OCI-LY3 (cell line): ENCODE data around the gene CACNA2D3.

Source experiments
- H2AFZ ChIP-seq: fragments of 200-600, 300-600 bp; shearing (Covaris generic); 2 replicates; pipeline ENCODE4 v1.6.0; 2014; ENCODE audit warnings: antibody characterized with exemption, low read depth, low read length
- H3K27ac ChIP-seq: fragments of 200-600, 300-600 bp; sonication (generic); 2 replicates; pipeline ENCODE4 v1.5.1; 2014; ENCODE audit warnings: mild to moderate bottlenecking, low read length, moderate library complexity, mixed read lengths
- H3K27me3 ChIP-seq: fragments of 200-600, 300-600 bp; sonication (generic); 2 replicates; pipeline ENCODE4 v1.6.1; 2014; ENCODE audit warnings: low read depth, low read length, mixed read lengths
- H3K36me3 ChIP-seq: fragments of 200-600, 300-600 bp; sonication (generic); replicated peaks from 2 replicates; pipeline ENCODE3; 2014; ENCODE audit warnings: low read depth, low read length, mixed read lengths
- H3K4me1 ChIP-seq: fragments of 300-600, 200-600 bp; sonication (generic); 2 replicates; pipeline ENCODE4 v1.6.1; 2014; ENCODE audit warnings: low read length, mixed read lengths
- H3K4me2 ChIP-seq: fragments of 200-600, 300-600 bp; sonication (generic); 2 replicates; pipeline ENCODE4 v1.6.1; 2014; ENCODE audit warnings: low read length, mixed read lengths
- H3K4me3 ChIP-seq: fragments of 300-600, 200-600 bp; sonication (generic); 2 replicates; pipeline ENCODE4 v1.5.1; 2014; ENCODE audit warnings: antibody characterized with exemption, mild to moderate bottlenecking, low read length, moderate library complexity
- H3K79me2 ChIP-seq: fragments of 300-600, 200-600 bp; shearing (Covaris generic); 2 replicates; pipeline ENCODE4 v1.6.1; 2014; ENCODE audit warnings: mild to moderate bottlenecking, low read length, mixed read lengths
- H3K9ac ChIP-seq: fragments of 300-600, 200-600 bp; shearing (Covaris generic); 2 replicates; pipeline ENCODE4 v1.6.0; 2014; ENCODE audit warnings: mild to moderate bottlenecking, low read length, moderate library complexity
- H3K9me3 ChIP-seq: fragments of 200-600, 300-600 bp; shearing (Covaris generic); 2 replicates; pipeline ENCODE4 v1.6.1; 2014; ENCODE audit warnings: low read length, mixed read lengths; ENCODE audit not compliant: insufficient read depth
- H4K20me1 ChIP-seq: fragments of 200-600, 300-600 bp; sonication (generic); 2 replicates; pipeline ENCODE4 v1.6.1; 2016; ENCODE audit warnings: low read length, mixed read lengths; ENCODE audit not compliant: insufficient read depth
- EZH2phosphoT487 ChIP-seq: fragments of 200-600 bp; shearing (Covaris generic); IDR thresholded peaks from 2 replicates; pipeline ENCODE4 v1.6.1; 2018; ENCODE audit warnings: antibody characterized with exemption, mixed run types, low read depth
- TF ChIP-seq, protein P1 (sequence below): fragments of 200-600, 300-600 bp; sonication (generic); IDR thresholded peaks from 2 replicates; pipeline ENCODE4 v1.5.1; 2014; ENCODE audit warnings: antibody characterized with exemption, low read length, low read depth

The CACNA2D3 gene

DNA sequence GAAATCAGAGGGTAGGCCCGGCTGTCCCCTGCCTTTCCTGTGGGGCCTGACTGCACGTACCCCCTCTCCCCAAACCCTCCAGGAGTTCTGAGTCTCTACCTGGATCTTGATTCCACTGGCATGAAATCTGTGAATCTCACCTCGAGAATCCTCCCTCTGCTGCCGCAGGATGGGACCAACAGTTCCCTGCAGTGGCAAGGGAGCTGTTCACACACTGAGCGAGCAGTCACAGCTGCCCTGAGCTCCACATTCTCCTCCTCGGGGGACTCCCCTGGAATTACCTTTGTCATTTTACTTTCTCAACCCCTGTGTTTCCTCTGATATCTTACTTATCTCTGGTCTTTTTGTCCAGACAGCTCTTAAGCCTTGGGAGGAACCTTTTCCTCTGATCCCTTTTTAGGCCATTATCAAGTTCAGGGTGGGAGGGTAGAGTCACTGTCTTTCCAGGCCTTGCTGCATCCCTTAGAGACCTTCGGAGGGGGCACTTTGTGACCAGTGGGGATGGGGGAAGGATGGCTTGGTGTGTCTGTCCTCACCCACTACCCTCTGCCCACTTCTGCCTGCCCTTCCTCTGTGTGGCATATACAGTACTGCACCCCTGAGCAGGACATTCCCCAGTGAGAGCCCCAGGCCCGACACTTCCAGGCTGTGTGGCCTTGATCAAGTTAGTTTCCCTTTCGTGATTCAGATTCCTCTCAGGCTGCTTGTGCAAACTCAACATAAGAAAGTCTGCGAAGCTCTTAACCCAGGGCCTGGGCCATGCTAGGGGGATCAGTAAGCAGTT is 42.0 kb downstream of the CACNA2D3 start:
- peaks cover 3% of the 10 kb centered on the region; the same call in 1 of the 2 replicates for H3K4me1 ChIP-seq
- H3K9me3 ChIP-seq, result no peaks in the 10 kb centered on the region
- H3K79me2 ChIP-seq, result no peaks in the 10 kb centered on the region
- no peaks in the 10 kb centered on the region for H3K36me3 ChIP-seq
- H3K9ac ChIP-seq, result no peak overlapping the region
- H3K4me3 ChIP-seq, result no peak overlapping the region
- no peak overlapping the region for H3K4me2 ChIP-seq
- no peaks in the 10 kb centered on the region for H4K20me1 ChIP-seq
- H2AFZ ChIP-seq, result no peak overlapping the region
- H3K27ac ChIP-seq, result no peak overlapping the region
- peaks cover 18% of the 10 kb centered on the region; the same call in 1 of the 2 replicates for H3K27me3 ChIP-seq
- TF ChIP-seq EZH2phosphoT487, result no peak
- TF ChIP-seq, protein P1, sequence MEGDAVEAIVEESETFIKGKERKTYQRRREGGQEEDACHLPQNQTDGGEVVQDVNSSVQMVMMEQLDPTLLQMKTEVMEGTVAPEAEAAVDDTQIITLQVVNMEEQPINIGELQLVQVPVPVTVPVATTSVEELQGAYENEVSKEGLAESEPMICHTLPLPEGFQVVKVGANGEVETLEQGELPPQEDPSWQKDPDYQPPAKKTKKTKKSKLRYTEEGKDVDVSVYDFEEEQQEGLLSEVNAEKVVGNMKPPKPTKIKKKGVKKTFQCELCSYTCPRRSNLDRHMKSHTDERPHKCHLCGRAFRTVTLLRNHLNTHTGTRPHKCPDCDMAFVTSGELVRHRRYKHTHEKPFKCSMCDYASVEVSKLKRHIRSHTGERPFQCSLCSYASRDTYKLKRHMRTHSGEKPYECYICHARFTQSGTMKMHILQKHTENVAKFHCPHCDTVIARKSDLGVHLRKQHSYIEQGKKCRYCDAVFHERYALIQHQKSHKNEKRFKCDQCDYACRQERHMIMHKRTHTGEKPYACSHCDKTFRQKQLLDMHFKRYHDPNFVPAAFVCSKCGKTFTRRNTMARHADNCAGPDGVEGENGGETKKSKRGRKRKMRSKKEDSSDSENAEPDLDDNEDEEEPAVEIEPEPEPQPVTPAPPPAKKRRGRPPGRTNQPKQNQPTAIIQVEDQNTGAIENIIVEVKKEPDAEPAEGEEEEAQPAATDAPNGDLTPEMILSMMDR, result no peak

DNA sequence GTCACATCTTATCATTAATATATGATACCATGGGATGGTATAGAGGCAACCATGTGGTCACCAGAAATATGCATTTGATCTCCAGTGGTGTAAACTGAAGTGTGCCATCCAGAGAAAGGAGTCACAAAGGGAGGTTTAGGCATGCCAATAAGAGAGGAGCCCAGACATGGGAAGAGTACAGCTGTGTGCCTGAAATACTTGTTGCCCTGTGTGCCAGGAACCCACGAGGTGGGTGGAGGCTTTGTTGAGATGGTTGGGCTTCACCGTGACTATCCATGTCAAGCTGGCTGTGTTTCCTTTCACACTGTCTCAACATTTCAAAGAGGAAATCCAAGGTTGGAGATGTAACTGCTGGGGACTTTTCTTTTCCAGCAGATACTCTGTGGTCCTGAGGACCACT is 43.5 kb downstream of the CACNA2D3 start:
- Histone ChIP-seq H4K20me1 (no peaks in the 10 kb centered on the region), H3K4me3 (no peak overlapping the region), H3K27me3 (peaks cover 18% of the 10 kb centered on the region), H3K79me2 (no peaks in the 10 kb centered on the region), H3K9me3 (no peaks in the 10 kb centered on the region), H3K4me1 (peaks cover 3% of the 10 kb centered on the region; the same call in 1 of the 2 replicates), H2AFZ (no peak overlapping the region), H3K4me2 (no peak overlapping the region), H3K36me3 (no peaks in the 10 kb centered on the region), H3K9ac (no peak overlapping the region), H3K27ac (no peak overlapping the region)
- TF ChIP-seq EZH2phosphoT487, result no peak
- TF ChIP-seq, protein P1, result no peak

DNA sequence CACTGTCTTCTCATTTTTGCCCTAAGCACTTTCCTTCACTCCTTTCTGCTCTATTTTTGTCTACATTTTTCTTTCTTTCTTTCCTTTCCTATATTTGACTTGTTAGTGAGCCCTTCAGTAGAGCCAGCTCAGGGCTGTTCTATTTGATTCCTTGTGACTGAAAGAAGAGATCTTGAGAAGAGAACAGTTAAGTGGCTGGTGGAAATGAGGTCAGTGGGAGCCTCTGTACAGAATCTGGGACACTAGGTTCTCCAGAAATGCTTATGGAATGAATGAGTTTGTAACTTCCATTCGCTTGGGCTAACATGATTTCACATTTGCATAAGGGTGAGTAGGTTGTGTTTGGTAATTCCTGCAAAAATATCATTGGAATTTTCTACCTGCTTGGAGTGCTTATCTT is 45.6 kb downstream of the CACNA2D3 start:
- Histone ChIP-seq H3K4me3 (no peak overlapping the region), H3K4me1 (peaks cover 3% of the 10 kb centered on the region; the same call in 1 of the 2 replicates), H3K79me2 (no peaks in the 10 kb centered on the region), H3K4me2 (no peak overlapping the region), H3K9ac (no peak overlapping the region), H3K27ac (no peak overlapping the region), H4K20me1 (no peaks in the 10 kb centered on the region), H2AFZ (no peak overlapping the region), H3K9me3 (no peaks in the 10 kb centered on the region), H3K36me3 (no peaks in the 10 kb centered on the region), H3K27me3 (peaks cover 18% of the 10 kb centered on the region)
- no peak for TF ChIP-seq EZH2phosphoT487
- TF ChIP-seq, protein P1, result no peak

DNA sequence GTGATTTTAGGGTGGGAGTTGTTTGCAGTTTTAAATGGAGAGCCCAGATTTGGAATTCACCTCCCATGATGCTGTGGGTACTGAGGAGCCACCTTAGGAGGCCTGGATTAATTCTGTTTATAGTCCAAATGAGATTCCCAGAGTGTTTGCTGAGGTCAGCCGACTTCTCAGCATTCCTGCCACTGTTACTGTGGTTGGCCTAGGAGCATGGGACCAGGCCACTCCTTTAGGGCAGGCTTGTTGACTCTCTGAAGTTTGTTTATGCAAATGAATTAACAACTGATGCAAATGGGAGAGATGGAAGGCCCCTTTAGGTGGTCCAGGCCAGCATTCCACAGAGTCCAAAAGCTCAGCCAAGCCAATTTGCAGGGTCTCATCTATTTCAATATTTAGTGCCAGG is 46.1 kb downstream of the CACNA2D3 start:
- Histone ChIP-seq H3K4me2 (no peak overlapping the region), H3K9me3 (no peaks in the 10 kb centered on the region), H3K27me3 (peaks cover 21% of the 10 kb centered on the region), H2AFZ (no peak overlapping the region), H3K9ac (no peak overlapping the region), H3K27ac (no peak overlapping the region), H3K36me3 (no peaks in the 10 kb centered on the region), H3K4me3 (no peak overlapping the region), H3K4me1 (no peaks in the 10 kb centered on the region), H3K79me2 (no peaks in the 10 kb centered on the region), H4K20me1 (no peaks in the 10 kb centered on the region)
- TF ChIP-seq, protein P1, result no peak
- TF ChIP-seq EZH2phosphoT487, result no peak
